ENCODE data around the gene C4orf50.
"Not testable (repeated sequence)": the region's sequence is repeated elsewhere in the genome, so short reads cannot be mapped to it uniquely, and the experiment has no call there.

Gene C4orf50

DNA sequence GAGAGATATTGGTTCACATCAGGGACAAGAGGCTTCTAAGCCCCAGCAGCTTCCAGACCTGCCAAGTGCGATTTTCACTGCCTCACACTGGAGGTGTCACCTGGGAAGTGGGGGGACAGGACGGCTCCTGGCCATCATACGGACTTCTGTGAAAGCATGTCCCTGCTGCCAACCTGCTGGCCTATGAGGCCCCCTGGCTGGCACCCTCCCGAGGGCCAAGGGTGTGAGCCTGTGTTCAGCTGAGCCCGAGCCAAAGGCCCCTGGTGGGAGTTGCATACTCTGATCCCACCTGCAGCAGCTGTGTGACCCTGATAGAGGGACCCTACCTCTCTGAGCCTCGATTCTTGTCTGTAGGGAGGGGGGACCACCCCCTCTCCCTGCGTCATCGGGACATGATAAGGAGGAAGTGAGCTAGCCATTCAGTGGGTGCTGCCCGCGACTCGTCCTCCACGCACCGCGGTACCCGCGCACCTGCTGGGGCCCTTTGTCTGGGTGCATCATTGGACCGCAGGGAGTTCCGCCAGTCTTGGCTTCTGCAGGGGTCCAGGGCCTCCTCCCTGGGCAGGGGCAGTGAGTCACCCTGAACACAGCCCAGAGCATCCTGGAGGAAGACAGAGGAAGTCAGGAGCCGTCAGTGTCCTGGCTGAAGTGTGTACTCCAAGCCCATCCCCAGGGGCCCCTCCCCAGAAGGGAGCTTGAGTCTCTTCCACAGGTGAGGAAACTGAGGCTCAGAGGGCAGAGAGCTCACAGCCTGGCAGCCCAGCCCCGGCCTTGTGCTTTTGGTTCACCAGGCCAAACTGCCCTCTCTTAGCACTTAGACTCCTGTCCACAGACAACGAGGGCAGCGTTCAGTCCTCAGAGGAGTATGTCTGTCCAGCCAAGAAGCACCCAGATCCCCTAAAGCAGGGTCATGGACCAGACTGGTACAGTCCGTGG lies 24.1 kb downstream of the C4orf50 start:
- DNase-seq (ENCODE audit: low read depth) = no peak
- TF ChIP-seq, protein P1, sequence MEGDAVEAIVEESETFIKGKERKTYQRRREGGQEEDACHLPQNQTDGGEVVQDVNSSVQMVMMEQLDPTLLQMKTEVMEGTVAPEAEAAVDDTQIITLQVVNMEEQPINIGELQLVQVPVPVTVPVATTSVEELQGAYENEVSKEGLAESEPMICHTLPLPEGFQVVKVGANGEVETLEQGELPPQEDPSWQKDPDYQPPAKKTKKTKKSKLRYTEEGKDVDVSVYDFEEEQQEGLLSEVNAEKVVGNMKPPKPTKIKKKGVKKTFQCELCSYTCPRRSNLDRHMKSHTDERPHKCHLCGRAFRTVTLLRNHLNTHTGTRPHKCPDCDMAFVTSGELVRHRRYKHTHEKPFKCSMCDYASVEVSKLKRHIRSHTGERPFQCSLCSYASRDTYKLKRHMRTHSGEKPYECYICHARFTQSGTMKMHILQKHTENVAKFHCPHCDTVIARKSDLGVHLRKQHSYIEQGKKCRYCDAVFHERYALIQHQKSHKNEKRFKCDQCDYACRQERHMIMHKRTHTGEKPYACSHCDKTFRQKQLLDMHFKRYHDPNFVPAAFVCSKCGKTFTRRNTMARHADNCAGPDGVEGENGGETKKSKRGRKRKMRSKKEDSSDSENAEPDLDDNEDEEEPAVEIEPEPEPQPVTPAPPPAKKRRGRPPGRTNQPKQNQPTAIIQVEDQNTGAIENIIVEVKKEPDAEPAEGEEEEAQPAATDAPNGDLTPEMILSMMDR (conservative IDR thresholded peaks at IDR 0.05; ENCODE audit: low read depth, low read length) = no peak
- H3K4me3 ChIP-seq (ENCODE audit: low read length) = no peak overlapping the region

DNA sequence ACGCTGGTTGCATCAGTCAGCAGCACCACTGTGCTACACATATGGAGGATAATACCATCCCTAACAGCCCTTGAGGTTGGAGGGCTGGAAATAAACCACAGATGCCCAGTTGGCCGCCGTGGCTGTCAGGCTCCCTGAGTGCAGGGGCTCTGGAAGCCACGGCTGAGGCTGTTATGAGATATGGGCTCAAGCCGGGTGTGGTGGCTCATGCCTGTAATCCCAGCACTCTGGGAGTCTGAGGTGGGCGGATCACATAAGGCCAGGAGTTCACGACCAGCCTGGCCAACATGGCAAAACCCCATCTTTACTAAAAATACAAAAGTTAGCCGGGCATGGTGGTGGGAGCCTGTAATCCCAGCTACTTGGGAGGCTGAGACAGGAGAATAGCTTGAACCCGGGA lies 24.9 kb downstream of the C4orf50 start:
- not testable (repeated sequence) for DNase-seq (ENCODE audit: low read depth); H3K4me3 ChIP-seq (ENCODE audit: low read length)

DNA sequence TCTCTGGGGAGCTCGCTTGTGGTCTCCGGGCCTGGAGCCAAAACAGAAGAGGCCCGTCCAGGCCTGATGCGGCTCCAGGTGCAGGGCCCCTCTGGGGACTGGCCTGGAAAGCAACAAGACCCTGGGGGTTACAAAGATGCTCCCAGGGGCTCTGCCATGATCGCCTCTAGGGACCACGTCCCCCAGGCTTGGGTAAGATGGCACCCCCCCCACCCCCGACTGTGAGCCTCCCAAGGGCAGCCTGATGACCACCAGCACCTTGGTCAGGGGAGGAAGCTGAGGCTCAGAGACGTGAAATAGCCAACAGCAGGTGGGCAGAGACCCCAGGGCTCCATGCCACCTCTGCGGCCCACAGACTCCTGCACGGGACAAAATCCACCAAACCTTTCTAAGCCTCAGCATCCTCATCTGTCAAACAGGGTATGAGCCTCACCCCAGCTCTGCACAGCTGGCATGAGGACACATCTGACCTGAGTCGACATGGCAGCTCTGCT lies 25.4 kb downstream of the C4orf50 start:
- DNase-seq (ENCODE audit: low read depth) = no peak
- TF ChIP-seq, protein P1 (conservative IDR thresholded peaks at IDR 0.05; ENCODE audit: low read depth, low read length) = no peak

DNA sequence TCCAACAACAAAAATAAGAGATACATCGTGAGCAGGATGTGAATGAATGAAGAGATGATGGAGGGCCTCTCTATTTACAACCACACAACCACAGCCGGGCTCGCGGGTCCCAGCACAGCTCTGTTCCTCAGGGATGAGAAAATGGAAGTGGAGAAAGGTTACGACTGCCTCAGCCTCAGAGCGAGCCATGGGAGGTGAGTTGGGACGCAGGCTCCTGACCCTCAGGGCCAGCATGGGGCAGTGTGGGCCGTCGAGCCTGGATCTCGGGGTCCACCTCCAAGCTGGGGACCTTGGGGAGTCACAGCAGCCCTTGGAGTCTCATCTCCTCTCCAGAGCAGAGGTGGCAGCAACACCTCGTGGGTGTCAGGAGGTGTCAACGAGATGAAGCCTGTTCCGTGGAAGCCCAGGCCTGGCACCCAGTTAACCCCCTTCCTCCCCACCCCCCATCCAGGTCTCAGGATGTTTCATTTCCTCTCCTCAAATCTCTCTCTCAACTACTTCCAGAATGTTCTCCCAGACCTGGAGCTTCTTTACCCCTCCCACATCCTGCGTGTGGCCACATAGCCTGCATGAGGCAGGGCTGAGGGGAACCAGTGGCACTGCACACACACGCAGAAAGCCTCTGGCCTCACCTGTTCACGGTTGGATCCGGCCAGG lies 25.9 kb downstream of the C4orf50 start:
- DNase-seq (ENCODE audit: low read depth) = no peak
- TF ChIP-seq, protein P1 (conservative IDR thresholded peaks at IDR 0.05; ENCODE audit: low read depth, low read length) = no peak
- no peak overlapping the region for H3K4me3 ChIP-seq (ENCODE audit: low read length)

More for the DNA sequence above, 25.4 kb downstream of the C4orf50 start:
- no peak overlapping the region for H3K4me3 ChIP-seq (ENCODE audit: low read length)

DNA sequence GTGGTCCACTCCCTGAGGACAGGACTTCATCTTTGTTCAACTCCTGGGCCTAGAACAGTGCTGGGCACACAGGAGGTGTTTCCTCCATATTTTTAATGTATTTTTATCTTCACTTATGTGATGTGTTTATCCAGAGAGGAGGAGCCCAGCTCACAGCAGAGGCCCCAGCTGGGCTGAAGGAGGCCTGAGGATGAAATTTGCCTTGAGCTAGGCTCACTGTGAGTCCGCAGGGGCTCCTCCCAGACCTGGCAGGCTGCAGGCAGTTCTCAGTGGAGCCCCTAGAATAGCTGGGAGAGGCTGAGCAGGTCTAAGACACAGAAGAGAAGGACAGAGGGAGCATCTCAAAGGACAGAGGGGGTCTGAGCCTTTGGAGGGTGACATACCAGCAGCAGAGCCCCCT lies 26.8 kb downstream of the C4orf50 start:
- no peak for DNase-seq (ENCODE audit: low read depth)
- H3K4me3 ChIP-seq (ENCODE audit: low read length) = no peak overlapping the region
- TF ChIP-seq, protein P1 (conservative IDR thresholded peaks at IDR 0.05; ENCODE audit: low read depth, low read length) = no peak

DNA sequence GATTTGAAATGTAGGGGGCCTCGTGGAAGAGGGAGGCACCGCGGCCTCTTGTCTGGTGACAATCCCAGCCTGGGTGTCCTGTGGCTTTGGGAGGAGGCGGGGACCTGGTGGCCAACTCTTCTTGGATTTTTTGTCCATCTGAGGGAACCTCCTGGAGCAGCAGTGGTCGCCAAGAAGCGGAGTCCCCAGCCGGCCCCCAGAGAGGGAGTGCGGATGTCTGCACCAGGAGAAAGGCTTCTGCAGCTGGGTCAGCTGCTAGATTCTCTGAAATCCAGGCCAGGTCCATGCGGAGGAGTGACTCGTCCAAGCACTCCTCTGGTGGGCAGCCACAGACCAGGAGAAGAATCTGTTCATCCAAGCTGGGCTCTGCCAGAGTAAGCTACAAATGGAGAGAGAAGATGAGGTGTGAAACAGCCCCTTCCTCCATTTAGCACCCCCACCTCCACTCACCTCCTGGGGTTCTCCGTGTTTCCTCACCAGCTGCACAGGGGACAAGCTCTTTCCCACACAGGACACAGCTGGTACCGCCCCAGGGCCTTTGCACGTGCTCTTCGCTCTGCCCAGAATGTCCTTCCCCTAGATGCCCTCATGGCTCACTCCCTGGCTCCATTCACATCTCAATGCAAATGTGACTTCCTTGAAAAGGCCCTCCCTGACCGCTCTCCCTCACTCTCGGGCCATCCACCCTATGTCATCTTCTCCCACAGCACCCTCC lies 27.6 kb downstream of the C4orf50 start:
- H3K4me3 ChIP-seq (ENCODE audit: low read length) = no peak overlapping the region
- no peak for DNase-seq (ENCODE audit: low read depth)
- TF ChIP-seq, protein P1 (conservative IDR thresholded peaks at IDR 0.05; ENCODE audit: low read depth, low read length) = no peak
